ENCODE results near the gene CNOT6. TPM values are rescaled to one million over a fixed set of nuclear protein-coding genes. Genes with fewer than 3 reads are reported as not detected.
A peak's percentile ranks its signal among the peaks of the same experiment; 100 is the strongest.
"Not testable (repeated sequence)": the region's sequence is repeated elsewhere in the genome, so short reads cannot be mapped to it uniquely, and the experiment has no call there.

The CNOT6 gene
- 49.1 and 55.7 TPM in 2 replicates for total RNA-seq (ENCODE audit: low replicate concordance)
- long read RNA-seq, partial matches to known transcripts = 1 of 10 reads
- long read RNA-seq, other reads (novel, unspliced or antisense) = 9 of 10 reads

DNA sequence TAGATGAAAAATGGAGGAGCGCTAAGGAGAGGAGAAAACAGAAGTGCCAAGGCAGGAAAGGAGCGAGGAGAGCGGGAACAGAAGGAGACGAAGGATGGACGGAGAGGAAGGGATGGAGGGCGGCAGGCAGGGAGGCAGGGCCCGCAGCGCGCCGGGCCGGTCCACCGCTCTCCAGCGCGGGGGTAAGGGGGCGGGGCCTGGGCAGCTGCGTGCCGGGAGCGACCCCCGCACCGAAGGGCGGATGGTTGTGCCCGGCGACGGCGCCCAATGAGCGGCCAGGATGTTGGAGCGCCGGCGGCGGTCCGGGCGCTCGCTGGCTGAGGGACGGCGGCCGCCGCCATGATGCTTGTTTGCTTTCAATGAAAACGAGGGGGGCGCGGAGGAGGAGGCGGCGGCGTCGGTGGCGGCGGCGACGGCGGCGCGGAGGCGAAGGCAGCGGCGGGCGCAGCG, at the start of gene CNOT6:
Gene CNOT6 (plus strand): TSS at position 320 of the 450 bp plus-strand sequence. CDS start 34,898 bp downstream, outside the sequence.
- Mint-ChIP-seq H3K36me3 (peaks cover 15% of the 10 kb centered on the region), H3K27me3 (no peaks in the 10 kb centered on the region), H3K27ac (peak within 1 kb of the TSS; percentile 93), H3K9me3 (no peaks in the 10 kb centered on the region), H3K4me1 (ENCODE audit: unreplicated experiment) (peaks cover 19% of the 10 kb centered on the region), H3K4me3 (peak within 1 kb of the TSS; percentile 92)
- TF ChIP-seq, protein P1, sequence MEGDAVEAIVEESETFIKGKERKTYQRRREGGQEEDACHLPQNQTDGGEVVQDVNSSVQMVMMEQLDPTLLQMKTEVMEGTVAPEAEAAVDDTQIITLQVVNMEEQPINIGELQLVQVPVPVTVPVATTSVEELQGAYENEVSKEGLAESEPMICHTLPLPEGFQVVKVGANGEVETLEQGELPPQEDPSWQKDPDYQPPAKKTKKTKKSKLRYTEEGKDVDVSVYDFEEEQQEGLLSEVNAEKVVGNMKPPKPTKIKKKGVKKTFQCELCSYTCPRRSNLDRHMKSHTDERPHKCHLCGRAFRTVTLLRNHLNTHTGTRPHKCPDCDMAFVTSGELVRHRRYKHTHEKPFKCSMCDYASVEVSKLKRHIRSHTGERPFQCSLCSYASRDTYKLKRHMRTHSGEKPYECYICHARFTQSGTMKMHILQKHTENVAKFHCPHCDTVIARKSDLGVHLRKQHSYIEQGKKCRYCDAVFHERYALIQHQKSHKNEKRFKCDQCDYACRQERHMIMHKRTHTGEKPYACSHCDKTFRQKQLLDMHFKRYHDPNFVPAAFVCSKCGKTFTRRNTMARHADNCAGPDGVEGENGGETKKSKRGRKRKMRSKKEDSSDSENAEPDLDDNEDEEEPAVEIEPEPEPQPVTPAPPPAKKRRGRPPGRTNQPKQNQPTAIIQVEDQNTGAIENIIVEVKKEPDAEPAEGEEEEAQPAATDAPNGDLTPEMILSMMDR (conservative IDR thresholded peaks at IDR 0.05) = no peak
- DNase-seq (ENCODE audit: extremely low spot score, unreplicated experiment) = peak; percentile 98

- H3K36me3 Mint-ChIP-seq = no peaks in the 10 kb centered on the region
- peaks cover 4% of the 10 kb centered on the region for H3K9me3 Mint-ChIP-seq
- DNase-seq (ENCODE audit: extremely low spot score, unreplicated experiment) = no peak
- no peak overlapping the region for H3K27ac Mint-ChIP-seq
- H3K27me3 Mint-ChIP-seq = peaks cover 8% of the 10 kb centered on the region
- H3K4me1 Mint-ChIP-seq (ENCODE audit: unreplicated experiment) = no peaks in the 10 kb centered on the region
- TF ChIP-seq, protein P1 (conservative IDR thresholded peaks at IDR 0.05) = no peak
- H3K4me3 Mint-ChIP-seq = no peak overlapping the region
Observed at GRCh38 chr5:180454752-180455151, 39.4 kb upstream of the CNOT6 start.

- no peaks in the 10 kb centered on the region for H3K4me1 Mint-ChIP-seq (ENCODE audit: unreplicated experiment)
- H3K36me3 Mint-ChIP-seq = no peaks in the 10 kb centered on the region
- no peak overlapping the region for H3K4me3 Mint-ChIP-seq
- no peak for DNase-seq (ENCODE audit: extremely low spot score, unreplicated experiment)
- H3K27ac Mint-ChIP-seq = no peak overlapping the region
- TF ChIP-seq, protein P1 (conservative IDR thresholded peaks at IDR 0.05) = no peak
- H3K9me3 Mint-ChIP-seq = peaks cover 4% of the 10 kb centered on the region
- H3K27me3 Mint-ChIP-seq = peaks cover 6% of the 10 kb centered on the region
Observed at GRCh38 chr5:180455872-180456271, 38.3 kb upstream of the CNOT6 start.

- TF ChIP-seq, protein P1 (conservative IDR thresholded peaks at IDR 0.05) = no peak
- no peak for DNase-seq (ENCODE audit: extremely low spot score, unreplicated experiment)
- Mint-ChIP-seq H3K9me3 (peaks cover 4% of the 10 kb centered on the region), H3K27ac (no peak overlapping the region), H3K36me3 (no peaks in the 10 kb centered on the region), H3K27me3 (peaks cover 6% of the 10 kb centered on the region), H3K4me1 (ENCODE audit: unreplicated experiment) (no peaks in the 10 kb centered on the region), H3K4me3 (no peak overlapping the region)
Observed at GRCh38 chr5:180456792-180457191, 37.4 kb upstream of the CNOT6 start.

GRCh38 chr5:180458852-180459673, 35.1 kb upstream of the CNOT6 start:
- H3K27me3 Mint-ChIP-seq; H3K4me1 Mint-ChIP-seq (ENCODE audit: unreplicated experiment); H3K9me3 Mint-ChIP-seq; H3K27ac Mint-ChIP-seq; DNase-seq (ENCODE audit: extremely low spot score, unreplicated experiment); H3K4me3 Mint-ChIP-seq; H3K36me3 Mint-ChIP-seq: not testable (repeated sequence)

DNA sequence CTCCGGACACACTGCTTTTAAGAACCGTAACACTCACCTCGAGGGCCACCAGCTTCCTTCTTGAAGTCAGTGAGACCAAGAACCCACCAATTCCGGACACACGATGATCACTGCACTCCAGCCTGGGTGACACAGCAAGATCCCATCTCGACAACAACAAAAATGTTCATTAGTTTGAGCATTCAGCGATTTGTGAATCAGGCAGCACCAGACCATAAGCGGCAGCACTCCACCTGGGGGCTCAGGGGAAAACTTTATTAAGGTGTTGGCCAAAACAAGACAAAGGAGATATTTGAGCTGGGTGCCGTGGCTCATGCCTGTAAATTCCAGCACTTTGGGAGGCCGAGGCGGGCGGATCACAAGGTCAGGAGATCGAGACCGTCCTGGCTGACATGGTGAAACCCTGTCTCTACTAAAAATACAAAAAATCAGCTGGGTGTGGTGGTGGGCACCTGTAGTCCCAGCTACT, 34.5 kb upstream of the CNOT6 start:
- not testable (repeated sequence) for H3K36me3 Mint-ChIP-seq; H3K4me3 Mint-ChIP-seq; H3K9me3 Mint-ChIP-seq; DNase-seq (ENCODE audit: extremely low spot score, unreplicated experiment); H3K27me3 Mint-ChIP-seq; H3K27ac Mint-ChIP-seq; H3K4me1 Mint-ChIP-seq (ENCODE audit: unreplicated experiment)

All from type B pancreatic cell (in vitro differentiated cells).